ENCODE results near the gene ALB. TPM values are rescaled to one million over a fixed set of nuclear protein-coding genes. Genes with fewer than 3 reads are reported as not detected.
"Not testable (repeated sequence)": the region's sequence is repeated elsewhere in the genome, so short reads cannot be mapped to it uniquely, and the experiment has no call there.

The ALB gene
- total RNA-seq, 1 experiment from 2014 or later, result not detected

DNA sequence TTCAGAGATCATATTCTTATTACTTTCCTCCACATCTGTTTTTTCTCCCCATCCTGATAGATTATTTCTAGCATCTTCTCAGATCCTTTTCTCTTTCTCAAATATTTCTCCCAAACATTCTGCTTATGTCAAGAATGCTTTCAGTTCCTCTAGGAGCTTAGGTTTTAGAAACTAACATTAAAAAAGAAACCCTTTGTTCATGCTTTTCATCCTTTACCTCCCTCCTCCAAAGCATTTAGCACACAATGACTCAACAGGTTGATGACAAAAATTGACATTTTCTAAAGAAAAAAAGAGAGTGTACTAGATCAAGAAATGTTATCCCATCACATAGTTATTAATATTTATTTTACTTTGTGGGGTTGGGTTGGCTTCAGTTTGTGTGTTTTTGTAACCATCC is 16.5 kb upstream of the ALB start:
- no peak for TF ChIP-seq CTCF (IDR thresholded peaks at IDR 0.05; ENCODE audit: unreplicated experiment)
- intact Hi-C loops (cut with micrococcal nuclease; ENCODE audit: unreplicated experiment), result no loop called here
- Mint-ChIP-seq H3K9me3 (ENCODE audit: low read depth, unreplicated experiment) (peaks cover 2% of the 10 kb centered on the region), H3K4me3 (ENCODE audit: low read depth, unreplicated experiment) (no peak overlapping the region), H3K4me1 (ENCODE audit: low read depth, unreplicated experiment) (no peaks in the 10 kb centered on the region), H3K27me3 (ENCODE audit: unreplicated experiment) (no peaks in the 10 kb centered on the region), H3K36me3 (ENCODE audit: insufficient read depth, unreplicated experiment) (no peaks in the 10 kb centered on the region), H3K27ac (ENCODE audit: unreplicated experiment) (no peak overlapping the region)
- DNase-seq, result no peak
- BruUV-seq (replicated peaks), result no TSS peak
- CTCF ChIA-PET, result no interaction called here

DNA sequence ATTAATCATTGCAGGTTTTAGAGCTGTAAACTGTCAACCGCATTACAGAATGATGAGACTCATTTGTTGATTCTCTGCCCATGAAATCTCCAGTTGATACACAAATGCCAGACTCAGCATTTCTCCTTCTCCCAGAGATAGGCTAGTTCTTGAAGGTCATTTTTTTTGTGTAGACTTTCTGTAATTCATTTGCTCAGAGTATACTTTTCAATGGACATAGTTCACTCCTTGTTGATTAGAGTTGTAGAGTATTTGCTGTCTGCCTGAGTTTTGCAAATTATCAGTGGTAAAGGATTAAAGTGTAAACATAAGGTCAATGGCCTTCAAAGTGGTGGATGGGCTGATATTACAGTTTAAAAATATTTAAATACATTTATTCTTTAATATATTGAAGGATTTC is 15.2 kb upstream of the ALB start:
- no peak for TF ChIP-seq CTCF (IDR thresholded peaks at IDR 0.05; ENCODE audit: unreplicated experiment)

DNA sequence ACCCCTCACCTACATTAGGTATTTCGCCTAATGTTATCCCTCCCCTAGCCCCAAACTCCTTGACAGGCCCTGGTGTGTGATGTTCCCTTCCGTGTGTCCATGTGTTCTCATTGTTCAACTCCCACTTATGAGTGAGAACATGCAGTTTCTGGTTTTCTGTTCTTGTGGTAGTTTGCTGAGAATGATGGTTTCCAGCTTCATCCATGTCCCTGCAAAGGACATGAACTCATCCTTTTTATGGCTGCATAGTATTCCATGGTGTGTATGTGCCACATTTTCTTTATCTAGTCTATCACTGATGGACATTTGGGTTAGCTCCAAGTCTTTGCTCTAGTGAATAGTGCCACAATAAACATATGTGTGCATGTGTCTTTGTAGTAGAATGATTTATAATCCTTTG is 14.4 kb upstream of the ALB start:
- H3K36me3 Mint-ChIP-seq (ENCODE audit: insufficient read depth, unreplicated experiment); H3K27me3 Mint-ChIP-seq (ENCODE audit: unreplicated experiment); H3K9me3 Mint-ChIP-seq (ENCODE audit: low read depth, unreplicated experiment); H3K27ac Mint-ChIP-seq (ENCODE audit: unreplicated experiment); BruUV-seq (replicated peaks); CTCF ChIA-PET; H3K4me1 Mint-ChIP-seq (ENCODE audit: low read depth, unreplicated experiment); intact Hi-C loops (cut with micrococcal nuclease; ENCODE audit: unreplicated experiment); DNase-seq; H3K4me3 Mint-ChIP-seq (ENCODE audit: low read depth, unreplicated experiment): not testable (repeated sequence)

More for the DNA sequence above, 15.2 kb upstream of the ALB start:
- Mint-ChIP-seq H3K9me3 (ENCODE audit: low read depth, unreplicated experiment) (peaks cover 2% of the 10 kb centered on the region), H3K36me3 (ENCODE audit: insufficient read depth, unreplicated experiment) (no peaks in the 10 kb centered on the region), H3K4me1 (ENCODE audit: low read depth, unreplicated experiment) (no peaks in the 10 kb centered on the region), H3K27ac (ENCODE audit: unreplicated experiment) (no peak overlapping the region), H3K27me3 (ENCODE audit: unreplicated experiment) (no peaks in the 10 kb centered on the region), H3K4me3 (ENCODE audit: low read depth, unreplicated experiment) (no peak overlapping the region)
- intact Hi-C loops (cut with micrococcal nuclease; ENCODE audit: unreplicated experiment), result no loop called here
- CTCF ChIA-PET, result no interaction called here
- no TSS peak for BruUV-seq (replicated peaks)
- DNase-seq, result no peak

- Mint-ChIP-seq H3K4me3 (ENCODE audit: low read depth, unreplicated experiment) (no peak overlapping the region), H3K4me1 (ENCODE audit: low read depth, unreplicated experiment) (no peaks in the 10 kb centered on the region), H3K27ac (ENCODE audit: unreplicated experiment) (no peak overlapping the region), H3K9me3 (ENCODE audit: low read depth, unreplicated experiment) (no peaks in the 10 kb centered on the region), H3K27me3 (ENCODE audit: unreplicated experiment) (no peaks in the 10 kb centered on the region), H3K36me3 (ENCODE audit: insufficient read depth, unreplicated experiment) (no peaks in the 10 kb centered on the region)
- TF ChIP-seq CTCF (IDR thresholded peaks at IDR 0.05; ENCODE audit: unreplicated experiment), result no peak
- no peak for DNase-seq
- no TSS peak for BruUV-seq (replicated peaks)
- intact Hi-C loops (cut with micrococcal nuclease; ENCODE audit: unreplicated experiment), result no loop called here
- CTCF ChIA-PET, result no interaction called here
Observed at GRCh38 chr4:73391774-73392173, 12.3 kb upstream of the ALB start.

DNA sequence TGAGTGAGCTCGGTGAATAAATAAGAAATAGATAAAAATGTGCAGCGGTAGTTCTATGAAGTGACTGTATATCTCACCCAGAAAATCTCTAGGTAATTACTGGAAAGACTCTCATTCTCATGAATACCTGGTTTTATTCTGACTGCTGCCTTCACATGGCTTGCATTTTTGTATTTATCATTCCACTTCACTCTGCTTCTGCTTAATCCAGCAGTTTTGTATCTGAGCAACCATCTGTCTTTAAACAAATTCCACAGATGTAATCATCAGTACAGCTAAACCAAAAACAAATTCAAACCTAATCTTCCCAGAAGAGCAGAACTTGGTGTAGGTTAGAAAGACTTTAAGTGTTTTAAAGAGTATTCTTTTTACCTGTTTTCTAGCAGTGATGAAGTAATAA is 11.2 kb upstream of the ALB start:
- no peaks in the 10 kb centered on the region for H3K36me3 Mint-ChIP-seq (ENCODE audit: insufficient read depth, unreplicated experiment)
- H3K27me3 Mint-ChIP-seq (ENCODE audit: unreplicated experiment), result no peaks in the 10 kb centered on the region
- CTCF ChIA-PET, result no interaction called here
- no peak overlapping the region for H3K4me3 Mint-ChIP-seq (ENCODE audit: low read depth, unreplicated experiment)
- H3K9me3 Mint-ChIP-seq (ENCODE audit: low read depth, unreplicated experiment), result no peaks in the 10 kb centered on the region
- no peaks in the 10 kb centered on the region for H3K4me1 Mint-ChIP-seq (ENCODE audit: low read depth, unreplicated experiment)
- TF ChIP-seq CTCF (IDR thresholded peaks at IDR 0.05; ENCODE audit: unreplicated experiment), result no peak
- no peak for DNase-seq
- intact Hi-C loops (cut with micrococcal nuclease; ENCODE audit: unreplicated experiment), result no loop called here
- BruUV-seq (replicated peaks), result no TSS peak
- H3K27ac Mint-ChIP-seq (ENCODE audit: unreplicated experiment), result no peak overlapping the region

Measured in Calu3 (cell line).